ENCODE results near the gene NFIB. TPM values are rescaled to one million over a fixed set of nuclear protein-coding genes. Genes with fewer than 3 reads are reported as not detected.

Gene NFIB
- total and polyA plus RNA-seq, 2 experiments from 2014 or later = 5.7 to 13.9 TPM

- Histone ChIP-seq H3K36me3 (no peaks in the 10 kb centered on the region), H3K27ac (no peak overlapping the region), H3K4me3 (no peak overlapping the region), H3K27me3 (no peaks in the 10 kb centered on the region), H3K9me3 (ENCODE audit: low read depth) (no peaks in the 10 kb centered on the region), H3K4me1 (ENCODE audit: low read depth) (no peaks in the 10 kb centered on the region)
- TF ChIP-seq, protein P1, sequence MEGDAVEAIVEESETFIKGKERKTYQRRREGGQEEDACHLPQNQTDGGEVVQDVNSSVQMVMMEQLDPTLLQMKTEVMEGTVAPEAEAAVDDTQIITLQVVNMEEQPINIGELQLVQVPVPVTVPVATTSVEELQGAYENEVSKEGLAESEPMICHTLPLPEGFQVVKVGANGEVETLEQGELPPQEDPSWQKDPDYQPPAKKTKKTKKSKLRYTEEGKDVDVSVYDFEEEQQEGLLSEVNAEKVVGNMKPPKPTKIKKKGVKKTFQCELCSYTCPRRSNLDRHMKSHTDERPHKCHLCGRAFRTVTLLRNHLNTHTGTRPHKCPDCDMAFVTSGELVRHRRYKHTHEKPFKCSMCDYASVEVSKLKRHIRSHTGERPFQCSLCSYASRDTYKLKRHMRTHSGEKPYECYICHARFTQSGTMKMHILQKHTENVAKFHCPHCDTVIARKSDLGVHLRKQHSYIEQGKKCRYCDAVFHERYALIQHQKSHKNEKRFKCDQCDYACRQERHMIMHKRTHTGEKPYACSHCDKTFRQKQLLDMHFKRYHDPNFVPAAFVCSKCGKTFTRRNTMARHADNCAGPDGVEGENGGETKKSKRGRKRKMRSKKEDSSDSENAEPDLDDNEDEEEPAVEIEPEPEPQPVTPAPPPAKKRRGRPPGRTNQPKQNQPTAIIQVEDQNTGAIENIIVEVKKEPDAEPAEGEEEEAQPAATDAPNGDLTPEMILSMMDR (IDR thresholded peaks at IDR 0.05; ENCODE audit: low read depth, low read length) = no peak
- peak in 1 of 2 donors; percentile 32 for DNase-seq (ENCODE audit: low read depth in 1 of 2, low spot score in 1 of 2)
Measured at GRCh38 chr9:14193328-14193990, 120.5 kb downstream of the NFIB start.

DNA sequence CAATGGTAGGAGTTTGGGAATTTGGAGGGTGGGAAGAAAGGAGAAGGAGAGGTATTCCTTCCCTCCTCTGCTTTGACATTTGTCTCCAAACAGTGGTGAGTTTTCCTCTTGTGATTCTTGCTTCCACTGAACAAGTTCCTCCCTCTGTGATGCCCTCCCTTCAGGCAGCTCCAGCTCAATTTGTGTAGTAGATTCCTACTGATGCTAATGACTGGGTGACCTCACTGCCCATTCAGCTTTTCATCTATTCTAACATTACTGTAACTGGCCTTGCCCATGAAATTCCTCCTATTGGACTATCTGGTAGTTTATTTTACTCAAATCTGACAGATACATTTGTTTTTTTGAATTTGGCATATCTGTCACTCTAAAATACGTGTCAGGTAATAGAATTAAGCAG lies 121.4 kb downstream of the NFIB start:
- no peak overlapping the region for H3K27ac ChIP-seq
- no peaks in the 10 kb centered on the region for H3K36me3 ChIP-seq
- H3K27me3 ChIP-seq = no peaks in the 10 kb centered on the region
- no peak overlapping the region for H3K4me3 ChIP-seq
- TF ChIP-seq, protein P1 (IDR thresholded peaks at IDR 0.05; ENCODE audit: low read depth, low read length) = no peak
- no peak for DNase-seq (ENCODE audit: low read depth in 1 of 2, low spot score in 1 of 2)
- H3K9me3 ChIP-seq (ENCODE audit: low read depth) = no peaks in the 10 kb centered on the region
- H3K4me1 ChIP-seq (ENCODE audit: low read depth) = peaks cover 5% of the 10 kb centered on the region

DNA sequence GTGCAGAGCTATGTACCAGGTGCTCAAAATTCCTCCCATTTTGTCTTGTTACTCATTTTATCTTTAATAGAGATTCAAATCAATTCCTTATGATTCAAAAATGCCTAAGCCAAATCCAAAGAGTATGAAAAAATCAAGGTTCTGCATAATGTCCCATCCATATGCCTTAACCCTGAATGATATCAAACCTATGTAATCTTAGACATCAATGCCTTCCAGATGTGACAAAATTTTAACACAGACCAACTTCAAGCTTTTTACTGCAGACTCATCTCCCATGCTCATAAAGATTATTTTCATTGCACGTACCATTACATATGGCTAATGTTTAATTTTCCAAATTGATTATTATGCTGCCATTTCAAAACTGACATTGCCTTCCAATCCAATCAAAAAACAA lies 122.4 kb downstream of the NFIB start:
- Histone ChIP-seq H3K27ac (no peak overlapping the region), H3K27me3 (no peaks in the 10 kb centered on the region), H3K36me3 (no peaks in the 10 kb centered on the region), H3K4me1 (ENCODE audit: low read depth) (peaks cover 5% of the 10 kb centered on the region), H3K9me3 (ENCODE audit: low read depth) (no peaks in the 10 kb centered on the region), H3K4me3 (no peak overlapping the region)
- TF ChIP-seq, protein P1 (IDR thresholded peaks at IDR 0.05; ENCODE audit: low read depth, low read length) = no peak
- no peak for DNase-seq (ENCODE audit: low read depth in 1 of 2, low spot score in 1 of 2)

DNA sequence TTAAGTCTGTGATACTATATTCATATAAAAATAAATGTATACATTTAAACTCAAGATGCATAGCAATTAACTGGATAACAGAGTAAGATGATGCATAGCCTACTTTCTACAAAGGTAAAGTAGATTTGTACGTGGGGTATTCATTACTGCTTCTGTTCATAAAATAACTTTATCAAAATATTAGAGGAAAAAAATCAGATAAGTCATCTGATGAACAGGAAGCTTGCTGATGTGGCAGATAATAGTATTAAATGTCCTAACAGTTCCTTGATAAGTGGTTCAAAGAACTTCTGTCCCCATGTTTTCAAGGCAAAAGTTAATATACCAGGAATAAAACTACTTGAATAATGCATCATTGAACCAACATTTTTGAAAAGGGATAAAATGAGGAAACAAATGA lies 123.7 kb downstream of the NFIB start:
- TF ChIP-seq, protein P1 (IDR thresholded peaks at IDR 0.05; ENCODE audit: low read depth, low read length) = no peak

DNA sequence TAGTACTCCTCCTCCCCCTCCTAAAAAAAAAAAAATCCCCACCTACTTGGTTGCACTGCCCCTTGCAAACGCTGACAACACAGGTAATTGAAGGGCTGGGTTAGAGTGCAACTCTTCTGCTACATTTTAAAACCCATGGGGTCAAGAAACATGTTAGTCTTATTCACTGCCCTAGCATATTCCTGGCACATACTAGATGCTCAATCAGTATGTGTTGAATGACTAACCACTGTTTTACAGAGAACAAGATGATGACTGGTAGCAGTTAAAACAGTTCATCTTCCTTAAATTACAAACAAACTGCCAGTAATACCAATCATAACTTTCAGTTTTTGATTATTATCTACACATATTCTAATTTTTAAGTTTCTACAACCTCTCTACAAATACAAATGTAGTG lies 124.4 kb downstream of the NFIB start:
- no peak for DNase-seq (ENCODE audit: low read depth in 1 of 2, low spot score in 1 of 2)
- TF ChIP-seq, protein P1 (IDR thresholded peaks at IDR 0.05; ENCODE audit: low read depth, low read length) = no peak
- Histone ChIP-seq H3K4me1 (ENCODE audit: low read depth) (peaks cover 9% of the 10 kb centered on the region), H3K4me3 (no peak overlapping the region), H3K27ac (no peak overlapping the region), H3K36me3 (no peaks in the 10 kb centered on the region), H3K9me3 (ENCODE audit: low read depth) (no peaks in the 10 kb centered on the region), H3K27me3 (no peaks in the 10 kb centered on the region)

More for the DNA sequence above, 123.7 kb downstream of the NFIB start:
- no peaks in the 10 kb centered on the region for H3K27me3 ChIP-seq
- no peak overlapping the region for H3K4me3 ChIP-seq
- H3K36me3 ChIP-seq = no peaks in the 10 kb centered on the region
- peaks cover 9% of the 10 kb centered on the region for H3K4me1 ChIP-seq (ENCODE audit: low read depth)
- DNase-seq (ENCODE audit: low read depth in 1 of 2, low spot score in 1 of 2) = no peak
- H3K27ac ChIP-seq = no peak overlapping the region
- H3K9me3 ChIP-seq (ENCODE audit: low read depth) = no peaks in the 10 kb centered on the region

Data from cardiac muscle cell (in vitro differentiated cells and primary cell).